OCI-LY3 (cell line): Measurements from ENCODE around the gene MFNG.

Experiments
- EZH2phosphoT487 ChIP-seq: fragments of 200-600 bp; shearing (Covaris generic); IDR thresholded peaks from 2 replicates; pipeline ENCODE4 v1.6.1; 2018; ENCODE audit warnings: antibody characterized with exemption, mixed run types, low read depth
- TF ChIP-seq, protein P1 (sequence below): fragments of 200-600, 300-600 bp; sonication (generic); IDR thresholded peaks from 2 replicates; pipeline ENCODE4 v1.5.1; 2014; ENCODE audit warnings: antibody characterized with exemption, low read length, low read depth

DNA sequence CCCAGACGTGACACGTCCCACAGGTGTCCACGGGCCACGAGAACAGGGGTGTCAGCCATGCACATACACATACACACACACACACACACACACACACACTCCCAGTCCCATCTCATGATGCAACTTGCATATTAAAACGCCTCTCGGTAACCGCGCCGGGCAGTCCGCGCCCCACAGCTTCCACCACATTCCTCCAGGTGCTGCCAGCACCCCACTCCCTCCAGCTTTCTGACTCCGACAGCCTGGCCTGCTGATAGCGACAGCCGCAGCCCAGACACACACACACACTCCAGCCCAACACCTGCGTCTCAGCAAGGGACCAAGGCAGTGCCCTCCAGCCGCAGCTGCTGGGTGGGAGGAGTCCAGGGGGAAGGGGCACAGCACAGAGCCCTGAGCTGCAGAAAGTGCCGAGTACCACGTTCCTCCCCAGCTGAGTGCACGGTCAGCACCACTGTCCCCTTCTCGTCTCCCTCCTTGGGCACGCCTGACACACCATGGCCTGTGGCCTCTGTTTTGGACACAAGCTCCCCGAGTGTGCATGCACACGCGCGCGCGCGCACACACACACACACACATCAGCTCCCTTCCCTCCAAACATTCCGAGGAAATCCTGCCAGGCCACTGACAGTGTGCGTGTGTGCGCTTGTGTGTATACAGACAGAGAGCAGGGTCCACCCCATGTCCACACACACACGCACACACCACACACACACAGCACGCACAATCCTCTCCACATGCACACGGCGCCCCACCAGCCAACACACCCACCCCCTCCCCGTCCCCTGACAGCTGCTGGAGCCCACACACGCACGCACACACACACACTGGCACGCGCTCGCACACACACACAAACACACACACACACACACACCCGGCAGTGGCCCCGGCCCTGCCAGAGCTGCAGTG, 60.1 kb downstream of the MFNG start:
- TF ChIP-seq, protein P1, sequence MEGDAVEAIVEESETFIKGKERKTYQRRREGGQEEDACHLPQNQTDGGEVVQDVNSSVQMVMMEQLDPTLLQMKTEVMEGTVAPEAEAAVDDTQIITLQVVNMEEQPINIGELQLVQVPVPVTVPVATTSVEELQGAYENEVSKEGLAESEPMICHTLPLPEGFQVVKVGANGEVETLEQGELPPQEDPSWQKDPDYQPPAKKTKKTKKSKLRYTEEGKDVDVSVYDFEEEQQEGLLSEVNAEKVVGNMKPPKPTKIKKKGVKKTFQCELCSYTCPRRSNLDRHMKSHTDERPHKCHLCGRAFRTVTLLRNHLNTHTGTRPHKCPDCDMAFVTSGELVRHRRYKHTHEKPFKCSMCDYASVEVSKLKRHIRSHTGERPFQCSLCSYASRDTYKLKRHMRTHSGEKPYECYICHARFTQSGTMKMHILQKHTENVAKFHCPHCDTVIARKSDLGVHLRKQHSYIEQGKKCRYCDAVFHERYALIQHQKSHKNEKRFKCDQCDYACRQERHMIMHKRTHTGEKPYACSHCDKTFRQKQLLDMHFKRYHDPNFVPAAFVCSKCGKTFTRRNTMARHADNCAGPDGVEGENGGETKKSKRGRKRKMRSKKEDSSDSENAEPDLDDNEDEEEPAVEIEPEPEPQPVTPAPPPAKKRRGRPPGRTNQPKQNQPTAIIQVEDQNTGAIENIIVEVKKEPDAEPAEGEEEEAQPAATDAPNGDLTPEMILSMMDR, result no peak
- no peak for TF ChIP-seq EZH2phosphoT487
